ENCODE results near the gene PLAC9. TPM values are rescaled to one million over a fixed set of nuclear protein-coding genes. Genes with fewer than 3 reads are reported as not detected.

The PLAC9 gene
- total RNA-seq, 5 donors from 2014 or later (not counting 1 experiment from before 2014, with no cell fraction given) = not detected

DNA sequence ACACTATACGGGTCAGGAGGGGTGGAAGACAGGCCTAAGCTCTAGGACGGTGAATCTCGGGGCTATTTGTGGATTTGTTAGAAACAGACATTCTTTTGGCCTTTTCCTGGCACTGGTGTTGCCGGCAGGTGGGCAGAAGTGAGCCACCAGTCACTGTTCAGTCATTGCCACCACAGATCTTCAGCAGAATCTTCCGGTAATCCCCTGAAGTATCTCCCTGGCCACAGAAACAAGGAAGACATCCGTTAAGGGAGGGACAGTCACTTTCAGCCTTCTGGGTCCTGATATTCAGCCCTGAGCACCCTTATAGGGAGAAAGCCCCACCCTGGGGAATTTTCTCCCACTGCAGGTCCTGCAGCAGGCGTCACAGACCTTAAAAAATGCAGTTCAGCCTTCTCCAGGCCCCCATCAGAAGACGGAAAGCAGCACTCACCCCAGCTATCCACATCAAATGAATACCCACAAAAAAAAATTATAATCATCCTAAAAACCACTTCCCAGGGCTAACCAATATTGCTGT lies 23.2 kb downstream of the PLAC9 start:
- no peaks in the 10 kb centered on the region for H3K9me3 ChIP-seq
- 83% methylated on average over 6 of the region's 8 CpGs for WGBS (ENCODE audit: insufficient coverage)
- DNase-seq (no peak), ATAC-seq (replicated peaks in 1 of 4) (no peak)
- no peaks in the 10 kb centered on the region for H3K27me3 ChIP-seq (replicated peaks in 1 of 2; ENCODE audit: control insufficient read depth in 2 of 2, extremely low read depth in 1 of 2, insufficient read depth in 2 of 2, low read length in 1 of 2)
- peaks cover 95% of the 10 kb centered on the region for H3K36me3 Mint-ChIP-seq
- no peak overlapping the region for H3K27ac ChIP-seq (ENCODE audit: low read length)
- H3K36me3 ChIP-seq (ENCODE audit: control insufficient read depth in 2 of 2, extremely low read depth in 1 of 2, insufficient read depth in 1 of 2, low read length in 1 of 2) = peaks cover 29 to 97% of the 10 kb centered on the region in 2 donors
- peaks cover 0 to 5% (median 0%) of the 10 kb centered on the region in 3 donors for H3K4me1 Mint-ChIP-seq
- no peak overlapping the region for H3K4me3 Mint-ChIP-seq
- no peak overlapping the region for H3K4me3 ChIP-seq (ENCODE audit: control insufficient read depth in 1 of 2, extremely low read depth in 1 of 2, low read length in 1 of 2)
- no peaks in the 10 kb centered on the region for H3K27me3 Mint-ChIP-seq
- CTCF ChIA-PET = interaction anchor here in 1 of 2 donors (1.0 kb wide), 1 partner anchor 12 kb away, joined by 5 read pairs; no protein-coding TSS in a partner anchor
- H3K4me1 ChIP-seq (ENCODE audit: control insufficient read depth in 1 of 2, extremely low read depth in 1 of 2, insufficient read depth in 2 of 2, low read length in 2 of 2) = peaks cover 0 to 2% of the 10 kb centered on the region in 2 experiments
- POLR2A ChIA-PET = interaction anchor here in 1 of 2 donors (0.6 kb wide), 1 partner anchor 38 kb away, joined by 3 read pairs; no protein-coding TSS in a partner anchor
- peaks cover 0 to 4% (median 0%) of the 10 kb centered on the region in 3 donors for H3K9me3 Mint-ChIP-seq
- H3K27ac Mint-ChIP-seq = no peak overlapping the region

DNA sequence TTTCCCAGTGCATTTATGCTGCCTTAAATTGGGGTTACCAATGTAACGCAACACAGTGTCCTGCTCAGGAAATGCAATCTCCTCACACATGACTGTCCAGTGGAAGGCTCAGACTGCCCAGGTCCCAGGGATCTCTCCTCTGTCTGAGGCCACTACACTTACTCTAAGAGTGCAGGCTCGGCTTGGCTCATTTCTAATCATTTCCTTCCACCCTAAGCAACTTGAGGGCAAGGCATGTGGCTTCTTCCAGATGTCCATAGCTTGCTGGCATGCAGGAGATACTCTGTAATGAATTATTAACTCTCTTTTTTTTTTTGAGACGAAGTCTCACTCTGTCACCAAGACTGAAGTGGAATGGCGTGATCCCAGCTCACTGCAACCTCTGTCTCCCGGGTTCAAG lies 23.7 kb downstream of the PLAC9 start:
- H3K27me3 Mint-ChIP-seq = no peaks in the 10 kb centered on the region
- H3K27ac ChIP-seq (ENCODE audit: low read length) = no peak overlapping the region
- H3K36me3 Mint-ChIP-seq = peaks cover 95% of the 10 kb centered on the region
- peaks cover 33 to 97% of the 10 kb centered on the region in 2 donors for H3K36me3 ChIP-seq (ENCODE audit: control insufficient read depth in 2 of 2, extremely low read depth in 1 of 2, insufficient read depth in 1 of 2, low read length in 1 of 2)
- H3K4me3 Mint-ChIP-seq = no peak overlapping the region
- H3K4me3 ChIP-seq (ENCODE audit: control insufficient read depth in 1 of 2, extremely low read depth in 1 of 2, low read length in 1 of 2) = no peak overlapping the region
- H3K4me1 ChIP-seq (ENCODE audit: control insufficient read depth in 1 of 2, extremely low read depth in 1 of 2, insufficient read depth in 2 of 2, low read length in 2 of 2) = peaks cover 0 to 4% of the 10 kb centered on the region in 2 experiments
- 100% methylated on average over 2 of the region's 5 CpGs for WGBS (ENCODE audit: insufficient coverage)
- CTCF ChIA-PET = interaction anchor here in 1 of 2 donors (1.0 kb wide), 1 partner anchor 12 kb away, joined by 5 read pairs; no protein-coding TSS in a partner anchor
- POLR2A ChIA-PET = interaction anchor here in 1 of 2 donors (0.6 kb wide), 1 partner anchor 38 kb away, joined by 3 read pairs; no protein-coding TSS in a partner anchor
- no peaks in the 10 kb centered on the region for H3K9me3 ChIP-seq
- H3K27me3 ChIP-seq (replicated peaks in 1 of 2; ENCODE audit: control insufficient read depth in 2 of 2, extremely low read depth in 1 of 2, insufficient read depth in 2 of 2, low read length in 1 of 2) = no peaks in the 10 kb centered on the region
- peak overlapping the region in 1 of 2 donors; percentile 2 for H3K27ac Mint-ChIP-seq
- H3K9me3 Mint-ChIP-seq = no peaks in the 10 kb centered on the region
- no peak for DNase-seq
- H3K4me1 Mint-ChIP-seq = peaks cover 0 to 5% (median 0%) of the 10 kb centered on the region in 3 donors
- ATAC-seq (replicated peaks in 1 of 4) = no peak

DNA sequence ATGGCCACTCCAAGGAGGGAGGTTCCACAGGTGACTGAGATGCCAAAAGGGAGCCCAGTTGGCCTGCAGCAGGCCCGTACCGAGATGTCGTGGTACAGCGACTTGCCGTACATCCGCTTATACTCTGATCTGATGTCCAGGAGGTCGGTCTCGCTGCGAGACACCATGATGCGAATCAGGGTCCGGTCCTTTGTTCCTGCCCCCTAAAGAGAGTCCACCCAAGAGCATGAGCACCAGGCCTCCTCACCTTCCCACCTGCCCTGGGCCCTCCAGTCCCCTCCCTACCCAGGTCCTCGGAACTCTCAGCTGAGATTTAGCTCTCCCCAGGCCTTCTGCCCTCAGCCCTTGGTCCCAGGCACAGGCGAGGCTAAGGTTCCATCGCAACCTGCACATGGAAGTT lies 25.0 kb downstream of the PLAC9 start:
- Histone ChIP-seq H3K4me3 (ENCODE audit: control insufficient read depth in 1 of 2, extremely low read depth in 1 of 2, low read length in 1 of 2) (no peak overlapping the region), H3K27ac (ENCODE audit: low read length) (no peak overlapping the region), H3K27me3 (replicated peaks in 1 of 2; ENCODE audit: control insufficient read depth in 2 of 2, extremely low read depth in 1 of 2, insufficient read depth in 2 of 2, low read length in 1 of 2) (no peaks in the 10 kb centered on the region), H3K4me1 (ENCODE audit: control insufficient read depth in 1 of 2, extremely low read depth in 1 of 2, insufficient read depth in 2 of 2, low read length in 2 of 2) (peaks cover 0 to 4% of the 10 kb centered on the region in 2 experiments), H3K9me3 (no peaks in the 10 kb centered on the region), H3K36me3 (ENCODE audit: control insufficient read depth in 2 of 2, extremely low read depth in 1 of 2, insufficient read depth in 1 of 2, low read length in 1 of 2) (peaks cover 36 to 98% of the 10 kb centered on the region in 2 donors)
- over 99% methylated on average over 14 of the region's 14 CpGs for WGBS (ENCODE audit: insufficient coverage)
- Mint-ChIP-seq H3K27me3 (no peaks in the 10 kb centered on the region), H3K4me3 (no peak overlapping the region), H3K4me1 (peaks cover 0 to 2% (median 0%) of the 10 kb centered on the region in 3 donors), H3K36me3 (peaks cover 88% of the 10 kb centered on the region), H3K27ac (no peak overlapping the region), H3K9me3 (no peaks in the 10 kb centered on the region)
- no peak for DNase-seq
- POLR2A ChIA-PET = no interaction called here
- ATAC-seq (replicated peaks in 1 of 4) = no peak
- CTCF ChIA-PET = no interaction called here

DNA sequence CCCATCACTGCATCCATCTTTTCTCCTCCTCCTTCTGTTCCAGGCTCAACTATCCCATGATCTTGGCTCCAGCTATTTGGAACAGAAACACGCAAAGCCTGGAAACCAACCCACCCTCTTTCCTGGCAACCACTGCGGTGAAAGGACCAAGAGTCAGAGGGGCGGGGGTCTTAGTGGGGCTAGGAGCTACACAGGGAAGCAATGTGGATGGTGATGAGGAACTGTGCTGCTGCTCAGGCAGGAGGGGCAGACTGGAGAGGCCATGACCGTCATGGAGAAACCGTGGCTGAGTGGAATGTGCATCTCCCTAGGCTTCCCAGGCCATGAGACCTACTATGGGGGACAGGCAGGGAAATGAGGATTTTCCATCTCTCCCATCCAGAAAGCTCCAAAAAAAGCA lies 25.6 kb downstream of the PLAC9 start:
- no peak overlapping the region for H3K27ac Mint-ChIP-seq
- H3K4me1 Mint-ChIP-seq = no peaks in the 10 kb centered on the region
- no peaks in the 10 kb centered on the region for H3K9me3 Mint-ChIP-seq
- no peaks in the 10 kb centered on the region for H3K27me3 Mint-ChIP-seq
- Histone ChIP-seq H3K4me1 (ENCODE audit: control insufficient read depth in 1 of 2, extremely low read depth in 1 of 2, insufficient read depth in 2 of 2, low read length in 2 of 2) (peaks cover 0 to 4% of the 10 kb centered on the region in 2 experiments), H3K27me3 (replicated peaks in 1 of 2; ENCODE audit: control insufficient read depth in 2 of 2, extremely low read depth in 1 of 2, insufficient read depth in 2 of 2, low read length in 1 of 2) (no peaks in the 10 kb centered on the region), H3K4me3 (ENCODE audit: control insufficient read depth in 1 of 2, extremely low read depth in 1 of 2, low read length in 1 of 2) (no peak overlapping the region), H3K36me3 (ENCODE audit: control insufficient read depth in 2 of 2, extremely low read depth in 1 of 2, insufficient read depth in 1 of 2, low read length in 1 of 2) (peaks cover 37 to 98% of the 10 kb centered on the region in 2 donors), H3K9me3 (no peaks in the 10 kb centered on the region), H3K27ac (ENCODE audit: low read length) (no peak overlapping the region)
- 100% methylated on average over 1 of the region's 5 CpGs for WGBS (ENCODE audit: insufficient coverage)
- H3K4me3 Mint-ChIP-seq = no peak overlapping the region
- no peak for DNase-seq
- CTCF ChIA-PET = no interaction called here
- POLR2A ChIA-PET = no interaction called here
- peaks cover 86% of the 10 kb centered on the region for H3K36me3 Mint-ChIP-seq
- no peak for ATAC-seq (replicated peaks in 1 of 4)

DNA sequence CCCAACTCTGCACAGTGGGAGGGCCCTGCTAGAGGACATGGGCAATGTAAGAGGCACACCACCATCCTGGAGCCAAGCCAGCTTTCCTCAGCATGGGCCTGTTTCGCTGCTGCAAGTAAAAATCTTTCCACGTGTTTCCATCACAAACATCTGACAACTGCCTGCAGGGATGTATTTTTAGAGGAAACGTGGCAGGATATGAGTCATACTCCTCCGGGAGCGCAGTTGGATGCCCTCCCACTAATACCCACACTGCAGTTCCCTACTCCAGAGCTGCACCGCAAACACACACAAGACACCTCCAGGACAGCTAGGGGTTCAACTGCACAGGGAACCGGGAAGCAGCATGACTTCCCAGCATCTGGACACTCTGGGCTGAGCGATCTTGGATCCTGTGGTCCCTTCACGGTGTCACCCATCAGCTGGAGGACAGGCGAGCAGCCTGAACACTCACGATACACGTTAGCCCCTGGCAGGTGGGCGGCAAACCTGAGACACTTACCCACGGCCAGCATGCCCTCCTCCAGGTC lies 26.1 kb downstream of the PLAC9 start:
- H3K9me3 ChIP-seq = no peaks in the 10 kb centered on the region
- 94% methylated on average over 9 of the region's 14 CpGs for WGBS (ENCODE audit: insufficient coverage)
- H3K36me3 ChIP-seq (ENCODE audit: control insufficient read depth in 2 of 2, extremely low read depth in 1 of 2, insufficient read depth in 1 of 2, low read length in 1 of 2) = peaks cover 37 to 98% of the 10 kb centered on the region in 2 donors
- H3K27ac Mint-ChIP-seq = peak overlapping the region in 1 of 2 donors; percentile 6
- POLR2A ChIA-PET = no interaction called here
- H3K36me3 Mint-ChIP-seq = peaks cover 86% of the 10 kb centered on the region
- H3K9me3 Mint-ChIP-seq = no peaks in the 10 kb centered on the region
- H3K4me3 ChIP-seq (ENCODE audit: control insufficient read depth in 1 of 2, extremely low read depth in 1 of 2, low read length in 1 of 2) = no peak overlapping the region
- H3K4me3 Mint-ChIP-seq = no peak overlapping the region
- H3K4me1 ChIP-seq (ENCODE audit: control insufficient read depth in 1 of 2, extremely low read depth in 1 of 2, insufficient read depth in 2 of 2, low read length in 2 of 2) = peaks cover 0 to 4% of the 10 kb centered on the region in 2 experiments
- H3K27ac ChIP-seq (ENCODE audit: low read length) = no peak overlapping the region
- CTCF ChIA-PET = no interaction called here
- no peaks in the 10 kb centered on the region for H3K4me1 Mint-ChIP-seq
- ATAC-seq (replicated peaks in 1 of 4) (no peak), DNase-seq (no peak)
- H3K27me3 ChIP-seq (replicated peaks in 1 of 2; ENCODE audit: control insufficient read depth in 2 of 2, extremely low read depth in 1 of 2, insufficient read depth in 2 of 2, low read length in 1 of 2) = no peaks in the 10 kb centered on the region
- H3K27me3 Mint-ChIP-seq = no peaks in the 10 kb centered on the region

DNA sequence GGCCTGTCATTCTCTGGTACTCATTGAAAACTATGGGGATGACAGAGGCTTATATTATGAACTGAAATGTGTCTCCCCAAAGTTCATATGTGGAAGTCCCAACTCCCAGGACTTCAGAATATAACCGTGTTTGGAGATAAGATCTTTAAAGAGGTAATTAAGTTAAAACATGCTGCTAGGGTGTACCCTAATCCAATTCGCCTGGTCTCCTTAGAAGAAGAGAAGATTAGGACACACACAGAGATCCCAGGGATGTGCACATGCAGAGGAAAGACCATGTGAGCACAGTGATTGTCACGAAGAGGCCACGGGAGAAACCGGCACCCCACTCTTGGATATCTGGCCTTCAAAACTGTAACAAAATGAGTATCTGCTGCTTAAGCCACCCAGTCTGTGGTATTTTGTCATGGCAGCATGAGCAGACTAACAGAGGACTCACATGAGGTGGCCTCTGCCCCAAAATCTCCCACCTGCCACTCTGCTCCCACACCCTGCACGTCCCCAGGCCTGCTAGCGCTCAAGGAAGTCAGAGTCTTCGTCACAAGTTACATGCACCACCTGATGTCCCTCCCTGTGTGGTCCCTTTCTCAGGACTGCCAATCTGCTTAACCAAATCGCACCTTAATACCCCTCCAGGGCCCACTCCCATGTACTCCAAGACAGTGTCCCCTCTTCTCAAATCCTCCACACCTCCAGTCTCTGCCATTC lies 26.8 kb downstream of the PLAC9 start:
- H3K36me3 ChIP-seq (ENCODE audit: control insufficient read depth in 2 of 2, extremely low read depth in 1 of 2, insufficient read depth in 1 of 2, low read length in 1 of 2) = peaks cover 40 to 100% of the 10 kb centered on the region in 2 donors
- H3K4me1 ChIP-seq (ENCODE audit: control insufficient read depth in 1 of 2, extremely low read depth in 1 of 2, insufficient read depth in 2 of 2, low read length in 2 of 2) = peaks cover 0 to 4% of the 10 kb centered on the region in 2 experiments
- DNase-seq = no peak
- peaks cover 86% of the 10 kb centered on the region for H3K36me3 Mint-ChIP-seq
- H3K9me3 ChIP-seq = no peaks in the 10 kb centered on the region
- H3K4me3 Mint-ChIP-seq = no peak overlapping the region
- H3K9me3 Mint-ChIP-seq = no peaks in the 10 kb centered on the region
- H3K27ac ChIP-seq (ENCODE audit: low read length) = no peak overlapping the region
- no peak overlapping the region for H3K27ac Mint-ChIP-seq
- no peaks in the 10 kb centered on the region for H3K27me3 ChIP-seq (replicated peaks in 1 of 2; ENCODE audit: control insufficient read depth in 2 of 2, extremely low read depth in 1 of 2, insufficient read depth in 2 of 2, low read length in 1 of 2)
- 97% methylated on average over 8 of the region's 9 CpGs for WGBS (ENCODE audit: insufficient coverage)
- H3K4me3 ChIP-seq (ENCODE audit: control insufficient read depth in 1 of 2, extremely low read depth in 1 of 2, low read length in 1 of 2) = no peak overlapping the region
- no peak for ATAC-seq (replicated peaks in 1 of 4)
- POLR2A ChIA-PET = no interaction called here
- H3K4me1 Mint-ChIP-seq = no peaks in the 10 kb centered on the region
- H3K27me3 Mint-ChIP-seq = no peaks in the 10 kb centered on the region
- CTCF ChIA-PET = no interaction called here
